T-helper 1 cell treated with Interleukin-12 subunit alpha and Interleukin-12 subunit beta and Interleukin-4 antibody, amounts not matched to agents 30 ng/mL and 1 ng/mL, for 36 hours (primary cell): ENCODE measurements around the gene TEX30. TPM values are rescaled to one million over a fixed set of nuclear protein-coding genes. Genes with fewer than 3 reads are reported as not detected.
"Not testable (repeated sequence)": the region's sequence is repeated elsewhere in the genome, so short reads cannot be mapped to it uniquely, and the experiment has no call there.

Experiments used
- intact Hi-C: fragments of 100-400 bp; cut with micrococcal nuclease; formaldehyde crosslinking; loops from one replicate; pipeline ENCODE4 v1.15.1; 2024
- total RNA-seq: library from RNA; stranded (reverse); gene quantifications from 2 replicates; pipeline ENCODE4 v1.2.3, GENCODE V29; 2022

Gene TEX30
- total RNA-seq, 1 donor from 2014 or later, result 39.5 TPM

GRCh38 chr13:102780656-102781055, 7.1 kb upstream of the TEX30 start:
- intact Hi-C loops, result not testable (repeated sequence)

- intact Hi-C loops, result loop anchor here (1.0 to 10.0 kb wide), 5 partner anchors 8 to 1155 kb away; partner anchors contain the start of genes BIVM, ERCC5 and TPP2
Observed at GRCh38 chr13:102779436-102780159, 6.0 kb upstream of the TEX30 start.

GRCh38 chr13:102777736-102778135, 4.2 kb upstream of the TEX30 start:
- intact Hi-C loops, result loop anchor here (10.0 kb wide), 1 partner anchor 1153 kb away; no protein-coding TSS in a partner anchor

GRCh38 chr13:102776271-102776670, 2.7 kb upstream of the TEX30 start:
- intact Hi-C loops, result loop anchor here (10.0 kb wide), 1 partner anchor 1151 kb away; no protein-coding TSS in a partner anchor

GRCh38 chr13:102774591-102775520, 1.3 kb upstream of the TEX30 start:
- intact Hi-C loops, result loop anchor here (5.0 to 10.0 kb wide), 2 partner anchors 37 to 1150 kb away; no protein-coding TSS in a partner anchor

- intact Hi-C loops, result loop anchor here (5.0 to 10.0 kb wide), 2 partner anchors 38 to 1149 kb away; no protein-coding TSS in a partner anchor
Observed at GRCh38 chr13:102774214-102774568, 605 bp upstream of the TEX30 start.

GRCh38 chr13:102772042-102772425, 1.6 kb downstream of the TEX30 start:
- intact Hi-C loops, result loop anchor here (2.0 to 10.0 kb wide), 4 partner anchors 40 to 1147 kb away; no protein-coding TSS in a partner anchor

GRCh38 chr13:102771298-102772041, 2.1 kb downstream of the TEX30 start:
- intact Hi-C loops, result loop anchor here (1.0 to 10.0 kb wide), 5 partner anchors 8 to 1147 kb away; no protein-coding TSS in a partner anchor

- intact Hi-C loops, result loop anchor here (5.0 to 10.0 kb wide), 2 partner anchors 42 to 1146 kb away; no protein-coding TSS in a partner anchor
Observed at GRCh38 chr13:102770435-102770834, 3.2 kb downstream of the TEX30 start.

- intact Hi-C loops, result loop anchor here (5.0 to 10.0 kb wide), 2 partner anchors 43 to 1145 kb away; no protein-coding TSS in a partner anchor
Observed at GRCh38 chr13:102769679-102770078, 3.9 kb downstream of the TEX30 start.

GRCh38 chr13:102768909-102769308, 4.7 kb downstream of the TEX30 start:
- intact Hi-C loops, result no loop called here

GRCh38 chr13:102763741-102764140, 9.8 kb downstream of the TEX30 start:
- intact Hi-C loops, result no loop called here

GRCh38 chr13:102761071-102761470, 12.5 kb downstream of the TEX30 start:
- intact Hi-C loops, result no loop called here

- intact Hi-C loops, result no loop called here
Observed at GRCh38 chr13:102758842-102759241, 14.7 kb downstream of the TEX30 start.

- intact Hi-C loops, result no loop called here
Observed at GRCh38 chr13:102757006-102757405, 16.6 kb downstream of the TEX30 start.

- intact Hi-C loops, result no loop called here
Observed at GRCh38 chr13:102751886-102752285, 21.7 kb downstream of the TEX30 start.

- intact Hi-C loops, result no loop called here
Observed at GRCh38 chr13:102742506-102742905, 31.1 kb downstream of the TEX30 start.

- intact Hi-C loops, result no loop called here
Observed at GRCh38 chr13:102742101-102742500, 31.5 kb downstream of the TEX30 start.

- intact Hi-C loops, result no loop called here
Observed at GRCh38 chr13:102729560-102730270, 43.9 kb downstream of the TEX30 start.

- intact Hi-C loops, result loop anchor here (1.0 to 2.0 kb wide), 3 partner anchors 46 to 121 kb away; partner anchors contain the start of gene TEX30
Observed at GRCh38 chr13:102726430-102726829, 47.2 kb downstream of the TEX30 start.
